ENCODE results near the gene AP3S2. TPM values are rescaled to one million over a fixed set of nuclear protein-coding genes. Genes with fewer than 3 reads are reported as not detected.

Gene AP3S2
- total and polyA plus RNA-seq, 2 of the 8 experiments (the other 6 are each of a cell fraction or from before 2014, with no cell fraction given) = 19.2 to 45.4 TPM

- H3K4me2 ChIP-seq (ENCODE audit: insufficient read depth in 1 of 2, low read depth in 2 of 2, low read length in 2 of 2) = no peak overlapping the region
- H3K4ac ChIP-seq (replicated peaks; ENCODE audit: insufficient read length, low read depth, low read length) = no peak overlapping the region
- ChIA-PET POLR2A (ENCODE audit: partially characterized antibody) (interaction anchor here (1.5 kb wide), 1 partner anchor 9 kb away, joined by 3 read pairs; no protein-coding TSS in a partner anchor), CTCF (ENCODE audit: partially characterized antibody) (interaction anchor here (0.7 to 3.0 kb wide), 6 partner anchors 10 to 73 kb away, joined by 3 to 16 read pairs (median 6); no protein-coding TSS in a partner anchor)
- H2AK5ac ChIP-seq (ENCODE audit: low read depth, low read length) = no peak overlapping the region
- H3K27ac ChIP-seq (ENCODE audit: low read depth, low read length) = no peak overlapping the region
- H3K56ac ChIP-seq (replicated peaks; ENCODE audit: insufficient read length, low read depth, low read length) = no peak overlapping the region
- no peak overlapping the region for H3K23ac ChIP-seq (ENCODE audit: insufficient read length)
- H2AFZ ChIP-seq (ENCODE audit: low read length) = no peak overlapping the region
- no peaks in the 10 kb centered on the region for H3K79me1 ChIP-seq (ENCODE audit: low read depth, low read length)
- H2BK5ac ChIP-seq (ENCODE audit: low read depth, low read length) = no peak overlapping the region
- FAIRE-seq (no peak), DNase-seq (ENCODE audit: low read depth in 1 of 2, low spot score in 2 of 2) (no peak)
- no peak overlapping the region for H2BK20ac ChIP-seq (ENCODE audit: low read length)
- H3K79me2 ChIP-seq (ENCODE audit: control insufficient read depth in 1 of 2, insufficient read depth in 2 of 2, low read length in 2 of 2) = no peaks in the 10 kb centered on the region
- no peak overlapping the region for H3K14ac ChIP-seq (ENCODE audit: insufficient read length)
- H4K8ac ChIP-seq (ENCODE audit: extremely low read depth, insufficient read depth, low read length) = no peak overlapping the region
- H3K4me1 ChIP-seq (replicated peaks in 1 of 4; ENCODE audit: control insufficient read depth in 3 of 4, insufficient read depth in 4 of 4, low read length in 3 of 4) = peaks cover 0 to 8% (median 0%) of the 10 kb centered on the region in 4 experiments; a peak in 3 of 7 replicates
- no peaks in the 10 kb centered on the region for H3K23me2 ChIP-seq (ENCODE audit: low read depth, low read length)
- H3K9me3 ChIP-seq (ENCODE audit: insufficient read depth in 2 of 2, low read depth in 1 of 2, low read length in 1 of 2) = no peaks in the 10 kb centered on the region
- no peaks in the 10 kb centered on the region for H3K36me3 ChIP-seq (ENCODE audit: control insufficient read depth in 2 of 4, insufficient read depth in 4 of 4, low read length in 3 of 4)
- WGBS, 2 experiments (ENCODE audit: extremely low coverage in 1 of 2, insufficient coverage in 1 of 2, insufficient read length in 1 of 2, insufficient replicate concordance in 2 of 2, low coverage in 1 of 2, low lambda C conversion rate in 2 of 2, missing lambda C conversion rate in 1 of 2) = 89% methylated on average over 19 of the region's 21 CpGs; no CpG with 5 or more reads in 1 of the 2 experiments
- H3K18ac ChIP-seq (ENCODE audit: extremely low read depth, low read length) = no peak overlapping the region
- H4K91ac ChIP-seq (replicated peaks; ENCODE audit: insufficient read length, low read length) = no peak overlapping the region
- H3K4me3 ChIP-seq (ENCODE audit: extremely low read depth in 1 of 4, insufficient read depth in 2 of 4, low read depth in 3 of 4, low read length in 4 of 4) = no peak overlapping the region
- no peak overlapping the region for H4K5ac ChIP-seq (ENCODE audit: insufficient read length, low read depth, low read length)
- H2BK12ac ChIP-seq (ENCODE audit: low read depth, low read length) = no peak overlapping the region
- H2BK120ac ChIP-seq (replicated peaks; ENCODE audit: low read depth, low read length) = no peak overlapping the region
- no peaks in the 10 kb centered on the region for H4K20me1 ChIP-seq (replicated peaks in 1 of 2; ENCODE audit: control insufficient read depth in 1 of 2, insufficient read depth in 2 of 2, low read length in 2 of 2)
- H3K27me3 ChIP-seq (replicated peaks in 1 of 4; ENCODE audit: control insufficient read depth in 3 of 4, extremely low read depth in 1 of 4, insufficient read depth in 3 of 4, low read length in 3 of 4) = peaks cover 0 to 3% (median 0%) of the 10 kb centered on the region in 4 experiments; a peak in 2 of 7 replicates
- H3K9ac ChIP-seq (replicated peaks in 1 of 4; ENCODE audit: extremely low read depth in 1 of 4, low read depth in 3 of 4, low read length in 3 of 4) = no peak overlapping the region
- no peak overlapping the region for H2BK15ac ChIP-seq (ENCODE audit: low read length)
- TF ChIP-seq NRF1 (IDR thresholded peaks at IDR 0.05; ENCODE audit: low read depth, low read length) (no peak), SIN3A (conservative IDR thresholded peaks at IDR 0.05 in 1 of 2, IDR thresholded peaks at IDR 0.05 in 1 of 2; ENCODE audit: low read depth in 1 of 2, low read length in 2 of 2) (no peak)
- TF ChIP-seq, protein P1, sequence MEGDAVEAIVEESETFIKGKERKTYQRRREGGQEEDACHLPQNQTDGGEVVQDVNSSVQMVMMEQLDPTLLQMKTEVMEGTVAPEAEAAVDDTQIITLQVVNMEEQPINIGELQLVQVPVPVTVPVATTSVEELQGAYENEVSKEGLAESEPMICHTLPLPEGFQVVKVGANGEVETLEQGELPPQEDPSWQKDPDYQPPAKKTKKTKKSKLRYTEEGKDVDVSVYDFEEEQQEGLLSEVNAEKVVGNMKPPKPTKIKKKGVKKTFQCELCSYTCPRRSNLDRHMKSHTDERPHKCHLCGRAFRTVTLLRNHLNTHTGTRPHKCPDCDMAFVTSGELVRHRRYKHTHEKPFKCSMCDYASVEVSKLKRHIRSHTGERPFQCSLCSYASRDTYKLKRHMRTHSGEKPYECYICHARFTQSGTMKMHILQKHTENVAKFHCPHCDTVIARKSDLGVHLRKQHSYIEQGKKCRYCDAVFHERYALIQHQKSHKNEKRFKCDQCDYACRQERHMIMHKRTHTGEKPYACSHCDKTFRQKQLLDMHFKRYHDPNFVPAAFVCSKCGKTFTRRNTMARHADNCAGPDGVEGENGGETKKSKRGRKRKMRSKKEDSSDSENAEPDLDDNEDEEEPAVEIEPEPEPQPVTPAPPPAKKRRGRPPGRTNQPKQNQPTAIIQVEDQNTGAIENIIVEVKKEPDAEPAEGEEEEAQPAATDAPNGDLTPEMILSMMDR (IDR thresholded peaks at IDR 0.05; ENCODE audit: control extremely low read depth in 1 of 3, insufficient read depth in 1 of 3, low read depth in 1 of 3, low read length in 3 of 3) = no peak
Measured at GRCh38 chr15:89801471-89802195, 92.2 kb downstream of the AP3S2 start.
